H1 (cell line): ENCODE measurements around the gene GID4. TPM values are rescaled to one million over a fixed set of nuclear protein-coding genes. Genes with fewer than 3 reads are reported as not detected.
"Not testable (repeated sequence)": the region's sequence is repeated elsewhere in the genome, so short reads cannot be mapped to it uniquely, and the experiment has no call there.

ENCODE experiments used
- CTCF ChIA-PET: fragments of 300-600 bp; sonication (Branson Sonifier 250); formaldehyde crosslinking; loops from one replicate; lab custom pipeline; 2021; ENCODE audit not compliant: partially characterized antibody; lab: Charles Lee
- POLR2A ChIA-PET: fragments of 300-600 bp; sonication (Branson Sonifier 250); formaldehyde crosslinking; loops from one replicate; lab custom pipeline; 2021; ENCODE audit warnings: inconsistent platforms; ENCODE audit not compliant: partially characterized antibody; lab: Charles Lee
- DNase-seq, 2 experiments: peaks; one replicate each; pipeline versions ENCODE4 v3.0.0 to v3.0.0-alpha.2; 2010 to 2022; ENCODE audit warnings: low spot score in 2 of 2, low read depth in 1 of 2, mixed read lengths in 1 of 2
- FAIRE-seq: peaks from 2 replicates; lab custom pipeline; 2011; peaks lifted over from hg19 to GRCh38; lab: Jason Lieb, UNC
- H2AFZ ChIP-seq: 2 replicates; pipeline ENCODE4 v1.8.1; 2012; ENCODE audit warnings: low read length, inconsistent platforms
- H2AK5ac ChIP-seq: 2 replicates; pipeline ENCODE4 v1.6.1; 2013; ENCODE audit warnings: low read depth, low read length
- H2BK120ac ChIP-seq: replicated peaks from 2 replicates; pipeline ENCODE3; 2013; ENCODE audit warnings: low read depth, low read length, inconsistent platforms
- H2BK12ac ChIP-seq: 2 replicates; pipeline ENCODE4 v1.6.1; 2013; ENCODE audit warnings: low read depth, low read length
- H2BK15ac ChIP-seq: 2 replicates; pipeline ENCODE4 v1.6.1; 2013; ENCODE audit warnings: low read length
- H2BK20ac ChIP-seq: 2 replicates; pipeline ENCODE4 v1.6.1; 2013; ENCODE audit warnings: low read length
- H2BK5ac ChIP-seq: 2 replicates; pipeline ENCODE4 v1.6.1; 2013; ENCODE audit warnings: low read depth, low read length
- H3K14ac ChIP-seq: 2 replicates; pipeline ENCODE4 v1.6.1; 2013; ENCODE audit warnings: inconsistent platforms; ENCODE audit not compliant: insufficient read length
- H3K18ac ChIP-seq: 2 replicates; pipeline ENCODE4 v1.6.1; 2013; ENCODE audit warnings: low read length; ENCODE audit errors: extremely low read depth
- H3K23ac ChIP-seq: 2 replicates; pipeline ENCODE4 v1.6.1; 2013; ENCODE audit warnings: inconsistent platforms; ENCODE audit not compliant: insufficient read length
- H3K23me2 ChIP-seq: 2 replicates; pipeline ENCODE4 v1.6.1; 2013; ENCODE audit warnings: low read depth, low read length
- H3K27ac ChIP-seq: 2 replicates; pipeline ENCODE4 v1.6.1; 2011; ENCODE audit warnings: low read depth, low read length, inconsistent platforms
- H3K27me3 ChIP-seq, 4 experiments: replicated peaks in 1 of 4; 1 replicate in 1 of 4; 2 replicates in 3 of 4; pipeline versions ENCODE4 v1.6.1 to v1.8.1; 2011 to 2013; ENCODE audit warnings: low read length in 3 of 4, mild to moderate bottlenecking in 3 of 4, inconsistent platforms in 2 of 4, mixed read lengths in 2 of 4, moderate library complexity in 1 of 4; ENCODE audit not compliant: control insufficient read depth in 3 of 4, insufficient read depth in 3 of 4; ENCODE audit errors: extremely low read depth in 1 of 4
- H3K36me3 ChIP-seq, 4 experiments: 2 replicates each; pipeline versions ENCODE4 v1.6.1 to v1.8.1; 2011 to 2013; ENCODE audit warnings: mild to moderate bottlenecking in 4 of 4, low read length in 3 of 4, moderate library complexity in 2 of 4, control low read depth in 1 of 4, inconsistent platforms in 1 of 4; ENCODE audit not compliant: insufficient read depth in 4 of 4, control insufficient read depth in 2 of 4
- H3K4ac ChIP-seq: replicated peaks from 2 replicates; pipeline ENCODE3; 2013; ENCODE audit warnings: low read length, low read depth, mixed read lengths, inconsistent platforms; ENCODE audit not compliant: insufficient read length
- H3K4me1 ChIP-seq, 4 experiments: replicated peaks in 1 of 4; 1 replicate in 1 of 4; 2 replicates in 3 of 4; pipeline versions ENCODE4 v1.6.1 to v1.8.1; 2011 to 2013; ENCODE audit warnings: low read length in 3 of 4, inconsistent platforms in 2 of 4, mixed read lengths in 1 of 4; ENCODE audit not compliant: insufficient read depth in 4 of 4, control insufficient read depth in 3 of 4
- H3K4me2 ChIP-seq, 2 experiments: 2 replicates each; pipeline versions ENCODE4 v1.6.1 to v1.8.1; 2011 to 2013; ENCODE audit warnings: low read depth in 2 of 2, low read length in 2 of 2, control low read depth in 1 of 2, inconsistent platforms in 1 of 2, mild to moderate bottlenecking in 1 of 2; ENCODE audit not compliant: insufficient read depth in 1 of 2
- H3K4me3 ChIP-seq, 4 experiments: fragments of 200-600, 300-600 bp in 1 of 4; sonication (generic), shearing (Covaris generic), sonication (Bioruptor Twin) in 1 of 4; 2 replicates each; pipeline versions ENCODE4 v1.5.1 to v1.8.1; 2011 to 2016; ENCODE audit warnings: low read length in 4 of 4, low read depth in 3 of 4, control low read depth in 2 of 4, inconsistent platforms in 2 of 4, mild to moderate bottlenecking in 2 of 4, mixed read lengths in 1 of 4, moderate library complexity in 1 of 4; ENCODE audit not compliant: insufficient read depth in 2 of 4; ENCODE audit errors: extremely low read depth in 1 of 4
- H3K56ac ChIP-seq: replicated peaks from 2 replicates; pipeline ENCODE3; 2013; ENCODE audit warnings: low read depth, mild to moderate bottlenecking, mixed read lengths, low read length, inconsistent platforms; ENCODE audit not compliant: insufficient read length
- H3K79me1 ChIP-seq: 2 replicates; pipeline ENCODE4 v1.6.1; 2013; ENCODE audit warnings: low read depth, low read length, control low read depth
- H3K79me2 ChIP-seq, 2 experiments: 2 replicates each; pipeline versions ENCODE4 v1.6.1 to v1.8.1; 2012 to 2013; ENCODE audit warnings: low read length in 2 of 2, mild to moderate bottlenecking in 2 of 2, inconsistent platforms in 1 of 2; ENCODE audit not compliant: insufficient read depth in 2 of 2, control insufficient read depth in 1 of 2
- H3K9ac ChIP-seq, 4 experiments: replicated peaks in 1 of 4; 1 replicate in 1 of 4; 2 replicates in 3 of 4; pipeline versions ENCODE4 v1.6.1 to v1.8.1; 2011 to 2013; ENCODE audit warnings: low read depth in 3 of 4, low read length in 3 of 4, control low read depth in 2 of 4, mild to moderate bottlenecking in 2 of 4, moderate library complexity in 2 of 4, inconsistent platforms in 1 of 4; ENCODE audit errors: extremely low read depth in 1 of 4
- H3K9me3 ChIP-seq, 2 experiments: 2 replicates each; pipeline versions ENCODE4 v1.6.1 to v1.8.1; 2012 to 2013; ENCODE audit warnings: mild to moderate bottlenecking in 2 of 2, moderate library complexity in 2 of 2, control low read depth in 1 of 2, inconsistent platforms in 1 of 2, low read depth in 1 of 2, low read length in 1 of 2, mixed read lengths in 1 of 2; ENCODE audit not compliant: insufficient read depth in 2 of 2
- H4K20me1 ChIP-seq, 2 experiments: replicated peaks in 1 of 2; 2 replicates each; pipeline versions ENCODE3 to v1.8.1; 2011 to 2013; ENCODE audit warnings: inconsistent platforms in 2 of 2, low read length in 2 of 2, mild to moderate bottlenecking in 1 of 2; ENCODE audit not compliant: insufficient read depth in 2 of 2, control insufficient read depth in 1 of 2
- H4K5ac ChIP-seq: 2 replicates; pipeline ENCODE4 v1.6.1; 2013; ENCODE audit warnings: low read length, low read depth, mixed read lengths, inconsistent platforms; ENCODE audit not compliant: insufficient read length
- H4K8ac ChIP-seq: 2 replicates; pipeline ENCODE4 v1.8.0; 2013; ENCODE audit warnings: mild to moderate bottlenecking, moderate library complexity, low read length, inconsistent platforms; ENCODE audit not compliant: insufficient read depth; ENCODE audit errors: extremely low read depth
- H4K91ac ChIP-seq: replicated peaks from 2 replicates; pipeline ENCODE3; 2013; ENCODE audit warnings: low read length, mixed read lengths, inconsistent platforms; ENCODE audit not compliant: insufficient read length
- CEBPB ChIP-seq: IDR thresholded peaks from 2 replicates; pipeline ENCODE4 v1.6.1; 2012; ENCODE audit warnings: low read depth, low read length
- WGBS, 2 experiments: shearing (Covaris generic) in 1 of 2; methylation state at CpG; one replicate each; pipeline versions ENCODE4 v1.1.6 to v1.1.7; 2013 to 2015; ENCODE audit warnings: low lambda C conversion rate in 2 of 2, mixed read lengths in 2 of 2, inconsistent platforms in 1 of 2, low coverage in 1 of 2, missing lambda C conversion rate in 1 of 2; ENCODE audit not compliant: insufficient replicate concordance in 2 of 2, insufficient coverage in 1 of 2, insufficient read length in 1 of 2; ENCODE audit errors: extremely low coverage in 1 of 2, missing lambda C conversion rate in 1 of 2; 5-methylcytosine and 5-hydroxymethylcytosine counted together
- polyA plus RNA-seq, 7 experiments: library from polyadenylated mRNA; depleted of rRNA in 3 of 7; stranded (reverse) in 5 of 7; unstranded in 2 of 7; fragments of >200 nt in 5 of 7; fragments of 200-250 nt in 2 of 7; gene quantifications; 1 replicate in 5 of 7; 2 replicates in 1 of 7; 4 replicates in 1 of 7; pipeline versions ENCODE4 v1.2.1 to v1.2.3, GENCODE V29; 2011 to 2013; ENCODE audit warnings: missing spikeins in 2 of 7, mixed read lengths in 2 of 7
- total RNA-seq: library from RNA; stranded (reverse); fragmentation: NEBNext Ultra II Directional; extraction: Animal tissue kit (Norgen Biotek cat#: 25700); gene quantifications from 2 replicates; pipeline ENCODE4 v1.2.1, GENCODE V29; 2021

GID4 gene
- total and polyA plus RNA-seq, 2 of the 8 experiments (the other 6 are each of a cell fraction or from before 2014, with no cell fraction given), result 5.6 to 15.0 TPM

GRCh38 chr17:17995887-17996286, 43.3 kb upstream of the GID4 start:
- H3K9me3 ChIP-seq, H4K5ac ChIP-seq, H4K20me1 ChIP-seq, H2AFZ ChIP-seq, H3K23ac ChIP-seq, FAIRE-seq, H3K18ac ChIP-seq, H2AK5ac ChIP-seq, H3K36me3 ChIP-seq, H3K14ac ChIP-seq, H3K4ac ChIP-seq, H3K79me1 ChIP-seq, H3K56ac ChIP-seq, DNase-seq, H3K27me3 ChIP-seq, H2BK15ac ChIP-seq, H2BK12ac ChIP-seq, H3K4me1 ChIP-seq, POLR2A ChIA-PET, H2BK5ac ChIP-seq, H4K8ac ChIP-seq, H4K91ac ChIP-seq, H2BK20ac ChIP-seq, H3K4me2 ChIP-seq, H3K4me3 ChIP-seq, H3K9ac ChIP-seq, H2BK120ac ChIP-seq, H3K23me2 ChIP-seq, H3K27ac ChIP-seq, H3K79me2 ChIP-seq: not testable (repeated sequence)
- peak; percentile 56; the same call in 1 of the 2 replicates for TF ChIP-seq CEBPB
- WGBS, 2 experiments, result 92% methylated on average over 8 of the region's 8 CpGs; no CpG with 5 or more reads in 1 of the 2 experiments
- CTCF ChIA-PET, result interaction anchor here (1.0 to 5.4 kb wide), 11 partner anchors 10 to 106 kb away, joined by 3 to 49 read pairs (median 10); no protein-coding TSS in a partner anchor
